ENCODE measurements around the gene ALKBH1.

GRCh38 chr14:77714926-77715325 lies 7.1 kb upstream of the ALKBH1 start:
- TF ChIP-seq HDGF (IDR thresholded peaks at IDR 0.05; ENCODE audit: borderline replicate concordance) (no peak), TARDBP (IDR thresholded peaks at IDR 0.05) (no peak), BHLHE40 (IDR thresholded peaks at IDR 0.05; ENCODE audit: borderline replicate concordance) (no peak)

Measured in HEK293T (cell line).